GM18868 (cell line): ENCODE results near the gene PHYHD1.
"Not testable (repeated sequence)": the region's sequence is repeated elsewhere in the genome, so short reads cannot be mapped to it uniquely, and the experiment has no call there.

Experiments
- ATAC-seq: cut with Tn5 transposase; IDR thresholded peaks from one replicate; pipeline ENCODE4 v1.9.1; 2021; ENCODE audit warnings: mild to moderate bottlenecking, moderate library complexity; ENCODE audit not compliant: unreplicated experiment

Gene PHYHD1

GRCh38 chr9:128947527-128948301, 26.9 kb downstream of the PHYHD1 start, which contains the start of the genes DOLK and NUP188:
Gene DOLK (minus strand): TSS chr9:128947603. CDS start chr9:128947303, 300 bp downstream.
Gene NUP188 (plus strand): TSS chr9:128947699. CDS start chr9:128947720, 21 bp downstream.
- peak; percentile 71 for ATAC-seq

DNA sequence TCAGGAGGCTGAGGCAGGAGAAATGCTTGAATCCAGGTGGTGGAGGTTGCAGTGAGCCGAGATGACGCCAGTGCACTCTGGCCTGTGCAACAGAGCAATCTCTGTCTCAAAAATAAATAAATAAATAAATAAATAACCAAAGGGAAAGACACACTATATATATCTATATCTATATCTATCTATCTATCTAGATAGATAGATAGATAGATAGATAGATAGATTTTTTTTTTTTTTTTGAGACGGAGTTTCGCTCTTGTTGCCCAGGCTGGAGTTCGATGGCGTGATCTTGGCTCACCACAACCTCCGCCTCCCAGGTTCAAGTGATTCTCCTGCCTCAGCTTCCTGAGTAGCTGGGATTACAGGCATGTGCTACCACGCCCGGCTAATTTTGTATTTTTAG, 40.6 kb downstream of the PHYHD1 start:
- ATAC-seq, result not testable (repeated sequence)

DNA sequence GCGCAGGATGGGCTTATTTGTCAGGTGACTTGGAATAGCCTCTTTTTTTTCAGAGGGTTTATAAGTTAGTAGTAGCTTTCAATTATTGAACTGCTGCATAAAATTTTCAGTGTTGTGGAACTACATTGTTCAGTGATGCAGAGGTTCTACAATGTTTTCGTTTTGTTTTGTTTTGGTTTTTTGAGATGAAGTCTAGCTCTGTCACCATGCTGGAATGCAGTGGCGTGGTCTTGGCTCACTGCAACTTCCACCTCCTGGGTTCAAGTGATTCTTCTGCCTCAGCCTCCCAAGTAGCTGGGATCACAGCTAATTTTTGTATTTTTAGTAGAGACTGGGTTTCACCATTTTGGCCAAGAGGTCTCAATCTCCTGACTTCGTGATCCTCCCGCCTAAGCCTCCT, 48.7 kb downstream of the PHYHD1 start:
- ATAC-seq, result no peak

DNA sequence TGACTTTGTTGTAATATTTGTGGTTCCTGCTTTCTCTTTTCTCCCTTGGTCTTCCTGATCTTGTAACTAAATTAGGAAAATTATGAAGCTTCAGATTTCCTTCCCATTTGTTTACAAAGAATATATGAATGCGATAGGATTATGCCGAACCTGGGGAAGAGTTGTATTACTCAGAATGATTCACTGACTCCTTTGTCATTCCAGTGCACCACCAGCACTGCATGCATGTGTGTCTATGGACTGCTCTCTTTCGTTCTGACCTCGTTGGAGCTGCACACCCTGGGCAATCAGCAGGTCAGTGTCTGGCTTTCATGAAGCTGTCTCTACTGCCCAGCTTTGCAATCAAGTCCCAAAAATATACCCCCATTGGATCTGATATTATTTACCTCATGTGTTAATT, 52.2 kb downstream of the PHYHD1 start:
- ATAC-seq, result no peak

DNA sequence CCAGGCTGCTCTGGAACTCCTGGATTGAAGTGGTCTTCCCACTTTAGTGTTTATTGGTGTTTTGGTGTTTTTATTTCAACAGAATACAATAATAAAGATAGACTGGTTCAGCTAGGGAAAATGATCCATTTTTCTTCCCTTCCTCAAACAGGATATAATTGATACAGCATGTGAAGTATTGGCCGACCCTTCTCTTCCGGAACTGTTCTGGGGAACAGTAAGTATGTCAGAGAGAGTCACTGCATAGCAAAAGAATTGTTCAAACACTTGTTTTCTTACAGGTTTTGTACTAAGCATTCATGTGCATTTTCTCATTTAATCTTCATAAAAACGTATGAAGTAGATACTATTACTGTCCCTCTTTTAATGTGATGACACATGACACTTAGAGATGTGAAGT, 58.3 kb downstream of the PHYHD1 start:
- ATAC-seq, result no peak

DNA sequence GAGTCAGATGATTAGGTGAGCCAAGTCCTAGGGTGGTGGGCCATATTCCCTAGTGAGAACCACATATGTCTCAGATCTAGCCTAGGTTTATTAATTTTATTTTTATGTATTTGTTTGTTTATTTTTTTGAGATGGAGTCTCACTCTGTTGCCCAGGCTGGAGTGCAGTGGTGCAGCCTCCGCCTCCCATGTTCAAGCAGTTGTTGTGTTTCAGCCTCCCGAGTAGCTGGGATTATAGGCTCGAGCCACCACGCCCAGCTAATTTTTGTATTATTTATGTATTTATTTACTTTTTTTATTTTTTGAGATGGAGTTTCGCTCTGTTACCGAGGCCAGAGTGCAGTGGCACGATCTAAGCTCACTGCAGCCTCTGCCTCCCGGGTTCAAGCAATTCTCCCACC, 62.8 kb downstream of the PHYHD1 start:
- no peak for ATAC-seq

GRCh38 chr9:128986671-128987070, 65.9 kb downstream of the PHYHD1 start:
- no peak for ATAC-seq

- ATAC-seq, result no peak
Observed at GRCh38 chr9:128987805-128988204, 67.0 kb downstream of the PHYHD1 start.
